Glutamatergic neuron (in vitro differentiated cells): ENCODE data around the gene DDX4. TPM values are rescaled to one million over a fixed set of nuclear protein-coding genes. Genes with fewer than 3 reads are reported as not detected.

Experiments used
- DNase-seq: peaks from one replicate; pipeline ENCODE4 v3.0.0; 2022
- H3K27ac Mint-ChIP-seq: one replicate; pipeline ENCODE4 v1.8.0; 2020; ENCODE audit warnings: mild to moderate bottlenecking, mixed read lengths, inconsistent platforms; ENCODE audit not compliant: unreplicated experiment
- H3K27me3 Mint-ChIP-seq: one replicate; pipeline ENCODE4 v1.8.0; 2020; ENCODE audit warnings: mild to moderate bottlenecking, moderate library complexity, mixed read lengths, inconsistent platforms; ENCODE audit not compliant: unreplicated experiment
- H3K36me3 Mint-ChIP-seq: one replicate; pipeline ENCODE4 v1.8.0; 2020; ENCODE audit warnings: mild to moderate bottlenecking, mixed read lengths, inconsistent platforms; ENCODE audit not compliant: unreplicated experiment
- H3K4me1 Mint-ChIP-seq: one replicate; pipeline ENCODE4 v1.8.0; 2020; ENCODE audit warnings: mild to moderate bottlenecking, low read depth, mixed read lengths, inconsistent platforms; ENCODE audit not compliant: unreplicated experiment
- H3K4me3 Mint-ChIP-seq: one replicate; pipeline ENCODE4 v1.8.0; 2020; ENCODE audit warnings: mild to moderate bottlenecking, mixed read lengths, inconsistent platforms; ENCODE audit not compliant: unreplicated experiment
- H3K9me3 Mint-ChIP-seq: one replicate; pipeline ENCODE4 v1.8.0; 2020; ENCODE audit warnings: mild to moderate bottlenecking, moderate library complexity, mixed read lengths, inconsistent platforms; ENCODE audit not compliant: unreplicated experiment
- CTCF ChIP-seq: fragments of 200-600 bp; sonication (generic); IDR thresholded peaks from one replicate; pipeline ENCODE4 v1.5.0; 2021; ENCODE audit not compliant: partially characterized antibody, unreplicated experiment
- total RNA-seq: library from RNA; stranded (reverse); fragmentation: NEBNext Ultra II Directional; extraction: Animal tissue kit (Norgen Biotek cat#: 25700); gene quantifications from one replicate; pipeline ENCODE4 v1.2.1, GENCODE V29; 2021; ENCODE audit not compliant: unreplicated experiment

DDX4 gene
- total RNA-seq, 1 donor from 2014 or later = 0.27 TPM

- no peak overlapping the region for H3K4me3 Mint-ChIP-seq
Observed at GRCh38 chr5:55856516-55857246, 118.8 kb downstream of the DDX4 start.

GRCh38 chr5:55857247-55857640, 119.4 kb downstream of the DDX4 start:
- H3K36me3 Mint-ChIP-seq = peaks cover 5% of the 10 kb centered on the region
- no peaks in the 10 kb centered on the region for H3K4me1 Mint-ChIP-seq
- H3K4me3 Mint-ChIP-seq = no peak overlapping the region
- no peak for DNase-seq
- no peak overlapping the region for H3K27ac Mint-ChIP-seq
- TF ChIP-seq CTCF = no peak
- H3K9me3 Mint-ChIP-seq = no peaks in the 10 kb centered on the region
- H3K27me3 Mint-ChIP-seq = no peaks in the 10 kb centered on the region

More at GRCh38 chr5:55856516-55857246, 118.8 kb downstream of the DDX4 start:
- Mint-ChIP-seq H3K36me3 (peaks cover 3% of the 10 kb centered on the region), H3K4me1 (no peaks in the 10 kb centered on the region), H3K27ac (no peak overlapping the region), H3K9me3 (no peaks in the 10 kb centered on the region), H3K27me3 (no peaks in the 10 kb centered on the region)
- no peak for TF ChIP-seq CTCF
- DNase-seq = no peak

- Mint-ChIP-seq H3K9me3 (no peaks in the 10 kb centered on the region), H3K36me3 (peaks cover 5% of the 10 kb centered on the region), H3K27me3 (no peaks in the 10 kb centered on the region), H3K27ac (no peak overlapping the region), H3K4me1 (no peaks in the 10 kb centered on the region), H3K4me3 (no peak overlapping the region)
- DNase-seq = no peak
- no peak for TF ChIP-seq CTCF
Observed at GRCh38 chr5:55858104-55858503, 120.2 kb downstream of the DDX4 start.

GRCh38 chr5:55860288-55860687, 122.4 kb downstream of the DDX4 start:
- no peaks in the 10 kb centered on the region for H3K27me3 Mint-ChIP-seq
- peaks cover 5% of the 10 kb centered on the region for H3K36me3 Mint-ChIP-seq
- no peaks in the 10 kb centered on the region for H3K9me3 Mint-ChIP-seq
- no peak for DNase-seq
- no peak overlapping the region for H3K4me3 Mint-ChIP-seq
- no peaks in the 10 kb centered on the region for H3K4me1 Mint-ChIP-seq
- no peak overlapping the region for H3K27ac Mint-ChIP-seq
- no peak for TF ChIP-seq CTCF

- Mint-ChIP-seq H3K9me3 (no peaks in the 10 kb centered on the region), H3K4me3 (no peak overlapping the region), H3K4me1 (no peaks in the 10 kb centered on the region), H3K27ac (no peak overlapping the region), H3K27me3 (no peaks in the 10 kb centered on the region), H3K36me3 (peaks cover 5% of the 10 kb centered on the region)
- DNase-seq = no peak
- no peak for TF ChIP-seq CTCF
Observed at GRCh38 chr5:55860709-55861108, 122.8 kb downstream of the DDX4 start.
